ENCODE measurements around the gene EPC2.

DNA sequence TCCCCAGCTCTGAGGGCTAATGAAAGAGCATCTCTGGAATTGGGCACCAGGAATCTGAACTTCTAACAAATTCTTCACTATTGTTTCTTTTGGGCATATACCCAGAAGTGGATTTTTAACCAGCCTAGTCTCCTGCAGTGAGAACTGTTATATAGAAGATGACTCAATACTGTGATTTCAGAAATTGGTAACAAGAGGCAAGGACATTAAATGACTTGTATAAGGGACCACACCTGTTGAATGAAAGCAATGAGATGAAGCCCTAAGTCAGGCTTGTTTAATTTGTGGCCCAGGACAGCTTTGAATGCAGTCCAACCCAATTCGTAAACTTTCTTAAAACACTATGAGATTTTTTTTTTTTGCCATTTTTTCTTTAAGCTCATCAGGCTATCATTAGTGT, 57.9 kb downstream of the EPC2 start:
- TF ChIP-seq, protein P1, sequence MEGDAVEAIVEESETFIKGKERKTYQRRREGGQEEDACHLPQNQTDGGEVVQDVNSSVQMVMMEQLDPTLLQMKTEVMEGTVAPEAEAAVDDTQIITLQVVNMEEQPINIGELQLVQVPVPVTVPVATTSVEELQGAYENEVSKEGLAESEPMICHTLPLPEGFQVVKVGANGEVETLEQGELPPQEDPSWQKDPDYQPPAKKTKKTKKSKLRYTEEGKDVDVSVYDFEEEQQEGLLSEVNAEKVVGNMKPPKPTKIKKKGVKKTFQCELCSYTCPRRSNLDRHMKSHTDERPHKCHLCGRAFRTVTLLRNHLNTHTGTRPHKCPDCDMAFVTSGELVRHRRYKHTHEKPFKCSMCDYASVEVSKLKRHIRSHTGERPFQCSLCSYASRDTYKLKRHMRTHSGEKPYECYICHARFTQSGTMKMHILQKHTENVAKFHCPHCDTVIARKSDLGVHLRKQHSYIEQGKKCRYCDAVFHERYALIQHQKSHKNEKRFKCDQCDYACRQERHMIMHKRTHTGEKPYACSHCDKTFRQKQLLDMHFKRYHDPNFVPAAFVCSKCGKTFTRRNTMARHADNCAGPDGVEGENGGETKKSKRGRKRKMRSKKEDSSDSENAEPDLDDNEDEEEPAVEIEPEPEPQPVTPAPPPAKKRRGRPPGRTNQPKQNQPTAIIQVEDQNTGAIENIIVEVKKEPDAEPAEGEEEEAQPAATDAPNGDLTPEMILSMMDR (IDR thresholded peaks at IDR 0.05; ENCODE audit: low read depth, low read length, poor library complexity, severe bottlenecking), result no peak
- TF ChIP-seq EZH2phosphoT487 (IDR thresholded peaks at IDR 0.05; ENCODE audit: borderline replicate concordance, low read length), result no peak
